ENCODE data around the gene LNX1. TPM values are rescaled to one million over a fixed set of nuclear protein-coding genes. Genes with fewer than 3 reads are reported as not detected.

LNX1 gene
- total RNA-seq, 1 experiment from 2014 or later: 3.3 TPM

DNA sequence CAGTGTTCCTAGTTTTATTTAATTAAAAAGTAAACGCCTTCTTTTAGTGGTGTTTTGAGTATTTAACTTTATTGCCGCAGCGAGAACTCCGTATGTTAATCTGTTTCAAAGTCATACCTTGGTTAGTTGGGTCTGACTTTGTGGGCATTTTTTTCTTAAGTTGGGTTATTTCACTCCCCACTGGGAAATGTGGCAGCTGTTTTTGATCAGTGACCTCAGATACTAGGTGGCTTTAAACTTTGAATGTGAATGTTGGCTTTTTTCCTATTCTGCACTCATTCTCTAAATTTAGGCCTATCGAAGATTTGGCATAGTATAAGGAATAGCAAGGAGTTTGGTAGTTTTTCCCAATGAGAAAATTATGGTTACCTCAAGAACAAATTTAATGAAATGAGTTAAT lies 127.9 kb downstream of the LNX1 start:
- POLR2A ChIA-PET: no interaction called here
- H2AFZ ChIP-seq (ENCODE audit: low read depth, low read length, poor library complexity, severe bottlenecking): no peak overlapping the region
- no peaks in the 10 kb centered on the region for H3K9me3 ChIP-seq (ENCODE audit: control insufficient read depth in 1 of 2, insufficient read depth in 1 of 2, low read depth in 1 of 2, low read length in 2 of 2)
- TF ChIP-seq EGR1 (IDR thresholded peaks at IDR 0.05; ENCODE audit: low read depth) (no peak), EZH2phosphoT487 (IDR thresholded peaks at IDR 0.05; ENCODE audit: borderline replicate concordance) (no peak), POLR2AphosphoS5 (IDR thresholded peaks at IDR 0.05; ENCODE audit: low read depth, low read length) (no peak), ZNF274 (IDR thresholded peaks at IDR 0.05; ENCODE audit: low read depth, low read length) (no peak), SIN3A (IDR thresholded peaks at IDR 0.05; ENCODE audit: low read depth) (no peak), JUND (IDR thresholded peaks at IDR 0.05) (no peak), CEBPB (IDR thresholded peaks at IDR 0.05; ENCODE audit: low read depth) (no peak), POLR2A (IDR thresholded peaks at IDR 0.05; ENCODE audit: borderline replicate concordance, extremely low read depth, insufficient read depth, insufficient read length) (no peak), ZFX (IDR thresholded peaks at IDR 0.05) (no peak), FOSL1 (IDR thresholded peaks at IDR 0.05; ENCODE audit: low read depth) (no peak), YY1 (IDR thresholded peaks at IDR 0.05; ENCODE audit: extremely low read depth, insufficient replicate concordance, low read depth, low read length) (no peak), TCF7L2 (IDR thresholded peaks at IDR 0.05; ENCODE audit: borderline replicate concordance, extremely low read depth, insufficient read depth, insufficient read length) (no peak)
- TF ChIP-seq, protein P1, sequence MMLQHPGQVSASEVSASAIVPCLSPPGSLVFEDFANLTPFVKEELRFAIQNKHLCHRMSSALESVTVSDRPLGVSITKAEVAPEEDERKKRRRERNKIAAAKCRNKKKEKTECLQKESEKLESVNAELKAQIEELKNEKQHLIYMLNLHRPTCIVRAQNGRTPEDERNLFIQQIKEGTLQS (IDR thresholded peaks at IDR 0.05): no peak
- TF ChIP-seq, protein P2, sequence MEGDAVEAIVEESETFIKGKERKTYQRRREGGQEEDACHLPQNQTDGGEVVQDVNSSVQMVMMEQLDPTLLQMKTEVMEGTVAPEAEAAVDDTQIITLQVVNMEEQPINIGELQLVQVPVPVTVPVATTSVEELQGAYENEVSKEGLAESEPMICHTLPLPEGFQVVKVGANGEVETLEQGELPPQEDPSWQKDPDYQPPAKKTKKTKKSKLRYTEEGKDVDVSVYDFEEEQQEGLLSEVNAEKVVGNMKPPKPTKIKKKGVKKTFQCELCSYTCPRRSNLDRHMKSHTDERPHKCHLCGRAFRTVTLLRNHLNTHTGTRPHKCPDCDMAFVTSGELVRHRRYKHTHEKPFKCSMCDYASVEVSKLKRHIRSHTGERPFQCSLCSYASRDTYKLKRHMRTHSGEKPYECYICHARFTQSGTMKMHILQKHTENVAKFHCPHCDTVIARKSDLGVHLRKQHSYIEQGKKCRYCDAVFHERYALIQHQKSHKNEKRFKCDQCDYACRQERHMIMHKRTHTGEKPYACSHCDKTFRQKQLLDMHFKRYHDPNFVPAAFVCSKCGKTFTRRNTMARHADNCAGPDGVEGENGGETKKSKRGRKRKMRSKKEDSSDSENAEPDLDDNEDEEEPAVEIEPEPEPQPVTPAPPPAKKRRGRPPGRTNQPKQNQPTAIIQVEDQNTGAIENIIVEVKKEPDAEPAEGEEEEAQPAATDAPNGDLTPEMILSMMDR (IDR thresholded peaks at IDR 0.05 in 2 of 3, conservative IDR thresholded peaks at IDR 0.05 in 1 of 3; ENCODE audit: borderline replicate concordance in 1 of 3, insufficient read depth in 1 of 3, low read depth in 2 of 3, low read length in 2 of 3): no peak
- TF ChIP-seq, protein P3, sequence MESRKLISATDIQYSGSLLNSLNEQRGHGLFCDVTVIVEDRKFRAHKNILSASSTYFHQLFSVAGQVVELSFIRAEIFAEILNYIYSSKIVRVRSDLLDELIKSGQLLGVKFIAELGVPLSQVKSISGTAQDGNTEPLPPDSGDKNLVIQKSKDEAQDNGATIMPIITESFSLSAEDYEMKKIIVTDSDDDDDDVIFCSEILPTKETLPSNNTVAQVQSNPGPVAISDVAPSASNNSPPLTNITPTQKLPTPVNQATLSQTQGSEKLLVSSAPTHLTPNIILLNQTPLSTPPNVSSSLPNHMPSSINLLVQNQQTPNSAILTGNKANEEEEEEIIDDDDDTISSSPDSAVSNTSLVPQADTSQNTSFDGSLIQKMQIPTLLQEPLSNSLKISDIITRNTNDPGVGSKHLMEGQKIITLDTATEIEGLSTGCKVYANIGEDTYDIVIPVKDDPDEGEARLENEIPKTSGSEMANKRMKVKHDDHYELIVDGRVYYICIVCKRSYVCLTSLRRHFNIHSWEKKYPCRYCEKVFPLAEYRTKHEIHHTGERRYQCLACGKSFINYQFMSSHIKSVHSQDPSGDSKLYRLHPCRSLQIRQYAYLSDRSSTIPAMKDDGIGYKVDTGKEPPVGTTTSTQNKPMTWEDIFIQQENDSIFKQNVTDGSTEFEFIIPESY (IDR thresholded peaks at IDR 0.05; ENCODE audit: extremely low read depth, insufficient replicate concordance, low read length): no peak
- TF ChIP-seq, protein P4, sequence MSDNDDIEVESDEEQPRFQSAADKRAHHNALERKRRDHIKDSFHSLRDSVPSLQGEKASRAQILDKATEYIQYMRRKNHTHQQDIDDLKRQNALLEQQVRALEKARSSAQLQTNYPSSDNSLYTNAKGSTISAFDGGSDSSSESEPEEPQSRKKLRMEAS (IDR thresholded peaks at IDR 0.05): no peak
- no peaks in the 10 kb centered on the region for H3K27me3 ChIP-seq (ENCODE audit: insufficient read depth, low read length)
- peaks cover 8 to 12% of the 10 kb centered on the region in 2 experiments; a peak in 2 of 4 replicates for H3K36me3 ChIP-seq (ENCODE audit: control insufficient read depth in 1 of 2, insufficient read depth in 2 of 2, low read length in 2 of 2)
- no peak overlapping the region for H3K4me3 ChIP-seq (replicated peaks in 1 of 2; ENCODE audit: low read depth in 1 of 2, low read length in 2 of 2)
- no peaks in the 10 kb centered on the region for H3K79me2 ChIP-seq (ENCODE audit: insufficient read depth, low read length)
- H4K20me1 ChIP-seq (ENCODE audit: insufficient read depth): 0 out of 2 replicates have a peak, but pooled peaks cover 3% of the 10 kb centered on the region
- RAD21 ChIA-PET (ENCODE audit: low non-redundant PET in 1 of 2, low total read pairs in 2 of 2, uncharacterized antibody in 2 of 2, unreplicated experiment in 2 of 2): no interaction called here
- no peak overlapping the region for H3K27ac ChIP-seq (ENCODE audit: low read depth, low read length)
- BruUV-seq (replicated peaks): no TSS peak
- H3K9ac ChIP-seq (ENCODE audit: low read length): no peak overlapping the region
- H3K4me1 ChIP-seq (ENCODE audit: control insufficient read depth in 1 of 2, insufficient read depth in 2 of 2, low read length in 2 of 2): peaks cover 0 to 3% of the 10 kb centered on the region in 2 experiments; a peak in 1 of 4 replicates
- no peaks in the 10 kb centered on the region for H3K9me2 ChIP-seq (ENCODE audit: insufficient read depth)
- CTCF ChIA-PET: no interaction called here
- no peak overlapping the region for H3K4me2 ChIP-seq (ENCODE audit: low read length)
- intact Hi-C loops (cut with micrococcal nuclease): no loop called here
- DNase-seq (ENCODE audit: low read depth, low spot score) (no peak), ATAC-seq (no peak)

All from HCT116 (cell line).